ENCODE results near the gene SLC38A10. TPM values are rescaled to one million over a fixed set of nuclear protein-coding genes. Genes with fewer than 3 reads are reported as not detected.

SLC38A10 gene
- total RNA-seq, 1 experiment from 2014 or later: 43.8 TPM

GRCh38 chr17:81243333-81243664, 51.8 kb downstream of the SLC38A10 start:
- Histone ChIP-seq H3K27me3 (ENCODE audit: insufficient read depth, low read length) (no peaks in the 10 kb centered on the region), H3T11ph (ENCODE audit: low read length) (no peak overlapping the region), H4K91ac (ENCODE audit: insufficient read length, low read depth, low read length) (no peak overlapping the region), H2BK20ac (ENCODE audit: low read depth, low read length, poor library complexity, severe bottlenecking) (no peak overlapping the region), H3K18ac (ENCODE audit: insufficient read length, low read depth, low read length) (no peak overlapping the region), H3K9ac (ENCODE audit: extremely low read depth, insufficient read length, low read length) (no peak overlapping the region), H4K5ac (ENCODE audit: insufficient read length, low read depth, low read length) (no peak overlapping the region), H3K4me1 (ENCODE audit: insufficient read depth, low read length) (no peaks in the 10 kb centered on the region), H2BK15ac (ENCODE audit: low read depth, low read length) (no peak overlapping the region), H3K9me3 (ENCODE audit: control insufficient read depth, low read depth, low read length) (no peaks in the 10 kb centered on the region), H2BK120ac (ENCODE audit: low read depth, low read length, poor library complexity, severe bottlenecking) (no peak overlapping the region), H3K79me2 (ENCODE audit: insufficient read depth, low read length) (no peaks in the 10 kb centered on the region; the same call in 1 of the 2 replicates), H2BK12ac (ENCODE audit: insufficient read length, low read depth, low read length) (no peak overlapping the region), H3K23me2 (ENCODE audit: insufficient read length, low read depth, low read length, poor library complexity, severe bottlenecking) (peaks cover 10% of the 10 kb centered on the region), H2BK5ac (ENCODE audit: insufficient read length, low read length) (no peak overlapping the region), H3K4ac (ENCODE audit: low read depth, low read length) (no peak overlapping the region), H3K4me2 (ENCODE audit: insufficient read depth, insufficient read length, low read length) (no peak overlapping the region), H4K8ac (replicated peaks; ENCODE audit: insufficient read length, low read depth, low read length) (no peak overlapping the region), H4K20me1 (ENCODE audit: control insufficient read depth, insufficient read depth, insufficient read length) (peaks cover 3% of the 10 kb centered on the region), H3K23ac (ENCODE audit: insufficient read length, low read depth, low read length) (no peak overlapping the region), H3K14ac (ENCODE audit: insufficient read depth, low read length) (no peak overlapping the region), H3K79me1 (ENCODE audit: insufficient read depth, low read depth, low read length, poor library complexity, severe bottlenecking) (peaks cover 3% of the 10 kb centered on the region), H3K56ac (ENCODE audit: insufficient read length, low read depth, low read length) (no peak overlapping the region), H3K27ac (ENCODE audit: insufficient read length, low read depth, low read length) (no peak overlapping the region), H2AFZ (ENCODE audit: low read length) (no peak overlapping the region), H2AK5ac (ENCODE audit: insufficient read length, low read length) (no peak overlapping the region)
- Mint-ChIP-seq H3K36me3 (ENCODE audit: insufficient read depth in 1 of 3, low read depth in 3 of 3) (peaks cover 2 to 15% (median 9%) of the 10 kb centered on the region in 3 experiments; a peak in 6 of 7 replicates), H3K4me1 (peaks cover 13 to 25% of the 10 kb centered on the region in 2 experiments), H3K27me3 (ENCODE audit: low read depth) (peaks cover 3% of the 10 kb centered on the region), H3K9me3 (no peaks in the 10 kb centered on the region; a peak in 1 of 5 replicates), H3K4me3 (no peak overlapping the region), H3K27ac (no peak overlapping the region)
- no peak for TF ChIP-seq CTCF (conservative IDR thresholded peaks at IDR 0.05)
- no peak for DNase-seq
- no CpG with 5 or more reads among the region's 10 CpGs for WGBS (ENCODE audit: extremely low coverage, insufficient read length, low lambda C conversion rate)

Measured in H9 (cell line).